Measurements from ENCODE around the gene SGSM1.
A peak's percentile ranks its signal among the peaks of the same experiment; 100 is the strongest.

Gene SGSM1

DNA sequence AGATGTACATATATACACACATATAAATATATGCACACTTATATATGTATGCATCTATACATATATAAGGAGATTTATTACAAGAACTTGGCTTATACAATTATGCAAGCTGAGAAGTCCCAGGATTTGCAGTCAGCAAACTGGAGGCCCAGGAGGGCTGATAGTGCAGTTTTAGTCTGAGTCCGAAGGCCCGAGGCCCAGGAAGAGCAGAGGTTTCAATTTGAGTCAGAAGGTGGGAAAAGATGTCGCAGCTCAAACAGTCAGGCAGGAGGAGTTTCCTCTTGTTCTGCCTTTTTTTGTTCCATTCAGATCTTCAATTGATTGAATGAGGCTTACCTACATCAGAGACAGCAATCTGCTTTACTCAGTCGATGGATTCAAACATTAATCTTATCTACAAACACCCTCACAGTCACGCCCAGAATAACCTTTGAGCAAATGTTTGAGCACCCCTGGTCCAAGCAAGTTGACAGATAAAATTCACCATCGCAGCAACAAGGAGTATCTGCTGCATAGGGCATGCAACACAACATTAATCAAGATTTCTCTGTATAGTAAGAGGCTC, 4.0 kb upstream of the SGSM1 start (continued):
- TF ChIP-seq INSM2 (tag by site-specific recombination; IDR thresholded peaks at IDR 0.05) = no peak

- ChIA-PET CTCF (interaction anchor here (0.6 to 4.8 kb wide), 40 partner anchors 8 to 466 kb away, joined by 3 to 40 read pairs (median 5); no protein-coding TSS in a partner anchor), POLR2A (interaction anchor here (0.6 kb wide), 1 partner anchor 33 kb away, joined by 3 read pairs; no protein-coding TSS in a partner anchor)
- no peaks in the 10 kb centered on the region for H3K36me3 ChIP-seq (ENCODE audit: control insufficient read depth in 2 of 2, insufficient read depth in 1 of 2, low read length in 2 of 2)
- H3K27ac ChIP-seq (ENCODE audit: extremely low read depth, low read depth, low read length) = no peak overlapping the region
- no peaks in the 10 kb centered on the region for H3K4me1 ChIP-seq (ENCODE audit: control insufficient read depth, insufficient read depth, low read length)
- H3K4me3 ChIP-seq (ENCODE audit: low read depth, low read length) = no peak overlapping the region
- TF ChIP-seq PRDM1 (tag by site-specific recombination; IDR thresholded peaks at IDR 0.05) = peak; percentile 46; the same call in 1 of the 2 replicates
- peak; percentile 44; the same call in 1 of the 2 replicates for TF ChIP-seq IKZF3 (tag by site-specific recombination; IDR thresholded peaks at IDR 0.05)
- no peak for TF ChIP-seq ZBTB7A (tag by site-specific recombination; IDR thresholded peaks at IDR 0.05; ENCODE audit: low read depth)
- TF ChIP-seq MYNN (tag by site-specific recombination; IDR thresholded peaks at IDR 0.05; ENCODE audit: borderline replicate concordance) = peak; percentile 81; the same call in 1 of the 2 replicates
- TF ChIP-seq, protein P1, sequence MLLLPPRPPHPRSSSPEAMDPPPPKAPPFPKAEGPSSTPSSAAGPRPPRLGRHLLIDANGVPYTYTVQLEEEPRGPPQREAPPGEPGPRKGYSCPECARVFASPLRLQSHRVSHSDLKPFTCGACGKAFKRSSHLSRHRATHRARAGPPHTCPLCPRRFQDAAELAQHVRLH (tag by site-specific recombination; IDR thresholded peaks at IDR 0.05) = no peak
- no peak for TF ChIP-seq ZNF354C (tag by site-specific recombination; IDR thresholded peaks at IDR 0.05; ENCODE audit: borderline replicate concordance, low read depth)
- TF ChIP-seq CTCF (tag by site-specific recombination; IDR thresholded peaks at IDR 0.05) = peak; percentile 82
- H3K9me3 ChIP-seq (ENCODE audit: control insufficient read depth, insufficient read depth, low read depth, low read length) = no peaks in the 10 kb centered on the region
Observed at GRCh38 chr22:24803064-24803542, 2.9 kb upstream of the SGSM1 start.

GRCh38 chr22:24806663-24807001, 621 bp downstream of the SGSM1 start:
- Histone ChIP-seq H3K9me3 (ENCODE audit: control insufficient read depth, insufficient read depth, low read depth, low read length) (no peaks in the 10 kb centered on the region), H3K27ac (ENCODE audit: extremely low read depth, low read depth, low read length) (no peak overlapping the region), H3K4me3 (ENCODE audit: low read depth, low read length) (peak overlapping the region; percentile 63), H3K36me3 (ENCODE audit: control insufficient read depth in 2 of 2, insufficient read depth in 1 of 2, low read length in 2 of 2) (no peaks in the 10 kb centered on the region), H3K4me1 (ENCODE audit: control insufficient read depth, insufficient read depth, low read length) (0 out of 2 replicates have a peak, but pooled peaks cover 2% of the 10 kb centered on the region)
- CTCF ChIA-PET = interaction anchor here (0.7 to 1.0 kb wide), 3 partner anchors 20 to 82 kb away, joined by 3 to 8 read pairs (median 3); no protein-coding TSS in a partner anchor
- POLR2A ChIA-PET = interaction anchor here (1.0 kb wide), 1 partner anchor 251 kb away, joined by 6 read pairs; the partner anchor contains the start of genes GUCD1 and SNRPD3
- TF ChIP-seq, protein P2, sequence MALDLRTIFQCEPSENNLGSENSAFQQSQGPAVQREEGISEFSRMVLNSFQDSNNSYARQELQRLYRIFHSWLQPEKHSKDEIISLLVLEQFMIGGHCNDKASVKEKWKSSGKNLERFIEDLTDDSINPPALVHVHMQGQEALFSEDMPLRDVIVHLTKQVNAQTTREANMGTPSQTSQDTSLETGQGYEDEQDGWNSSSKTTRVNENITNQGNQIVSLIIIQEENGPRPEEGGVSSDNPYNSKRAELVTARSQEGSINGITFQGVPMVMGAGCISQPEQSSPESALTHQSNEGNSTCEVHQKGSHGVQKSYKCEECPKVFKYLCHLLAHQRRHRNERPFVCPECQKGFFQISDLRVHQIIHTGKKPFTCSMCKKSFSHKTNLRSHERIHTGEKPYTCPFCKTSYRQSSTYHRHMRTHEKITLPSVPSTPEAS (tag by site-specific recombination; IDR thresholded peaks at IDR 0.05) = 0 out of 2 replicates have a peak, but pooled peaks have one; percentile 11
- TF ChIP-seq SP2 (tag by site-specific recombination; IDR thresholded peaks at IDR 0.05) (0 out of 2 replicates have a peak, but pooled peaks have one; percentile 30), SP3 (tag by site-specific recombination; IDR thresholded peaks at IDR 0.05) (peak; percentile 67), ZNF670 (tag by site-specific recombination; IDR thresholded peaks at IDR 0.05; ENCODE audit: low read depth) (no peak), GLIS1 (tag by site-specific recombination; IDR thresholded peaks at IDR 0.05) (peak; percentile 65; the same call in 1 of the 2 replicates), ZNF664 (tag by site-specific recombination; IDR thresholded peaks at IDR 0.05) (no peak), ZNF24 (tag by site-specific recombination; IDR thresholded peaks at IDR 0.05) (no peak), KLF8 (tag by site-specific recombination; IDR thresholded peaks at IDR 0.05) (0 out of 2 replicates have a peak, but pooled peaks have one; percentile 27), GLIS2 (tag by site-specific recombination; IDR thresholded peaks at IDR 0.05) (peak; percentile 87), ZBTB10 (tag by site-specific recombination; IDR thresholded peaks at IDR 0.05) (0 out of 2 replicates have a peak, but pooled peaks have one; percentile 35)
- TF ChIP-seq, protein P3, sequence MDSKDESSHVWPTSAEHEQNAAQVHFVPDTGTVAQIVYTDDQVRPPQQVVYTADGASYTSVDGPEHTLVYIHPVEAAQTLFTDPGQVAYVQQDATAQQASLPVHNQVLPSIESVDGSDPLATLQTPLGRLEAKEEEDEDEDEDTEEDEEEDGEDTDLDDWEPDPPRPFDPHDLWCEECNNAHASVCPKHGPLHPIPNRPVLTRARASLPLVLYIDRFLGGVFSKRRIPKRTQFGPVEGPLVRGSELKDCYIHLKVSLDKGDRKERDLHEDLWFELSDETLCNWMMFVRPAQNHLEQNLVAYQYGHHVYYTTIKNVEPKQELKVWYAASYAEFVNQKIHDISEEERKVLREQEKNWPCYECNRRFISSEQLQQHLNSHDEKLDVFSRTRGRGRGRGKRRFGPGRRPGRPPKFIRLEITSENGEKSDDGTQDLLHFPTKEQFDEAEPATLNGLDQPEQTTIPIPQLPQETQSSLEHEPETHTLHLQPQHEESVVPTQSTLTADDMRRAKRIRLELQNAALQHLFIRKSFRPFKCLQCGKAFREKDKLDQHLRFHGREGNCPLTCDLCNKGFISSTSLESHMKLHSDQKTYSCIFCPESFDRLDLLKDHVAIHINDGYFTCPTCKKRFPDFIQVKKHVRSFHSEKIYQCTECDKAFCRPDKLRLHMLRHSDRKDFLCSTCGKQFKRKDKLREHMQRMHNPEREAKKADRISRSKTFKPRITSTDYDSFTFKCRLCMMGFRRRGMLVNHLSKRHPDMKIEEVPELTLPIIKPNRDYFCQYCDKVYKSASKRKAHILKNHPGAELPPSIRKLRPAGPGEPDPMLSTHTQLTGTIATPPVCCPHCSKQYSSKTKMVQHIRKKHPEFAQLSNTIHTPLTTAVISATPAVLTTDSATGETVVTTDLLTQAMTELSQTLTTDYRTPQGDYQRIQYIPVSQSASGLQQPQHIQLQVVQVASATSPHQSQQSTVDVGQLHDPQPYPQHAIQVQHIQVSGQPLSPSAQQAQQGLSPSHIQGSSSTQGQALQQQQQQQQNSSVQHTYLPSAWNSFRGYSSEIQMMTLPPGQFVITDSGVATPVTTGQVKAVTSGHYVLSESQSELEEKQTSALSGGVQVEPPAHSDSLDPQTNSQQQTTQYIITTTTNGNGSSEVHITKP (tag by site-specific recombination; IDR thresholded peaks at IDR 0.05) = peak; percentile 34; the same call in 1 of the 2 replicates
